GM12878 (cell line): ENCODE measurements around the gene ANKRD23. TPM values are rescaled to one million over a fixed set of nuclear protein-coding genes. Genes with fewer than 3 reads are reported as not detected.
A peak's percentile ranks its signal among the peaks of the same experiment; 100 is the strongest.

ENCODE experiments used
- ATAC-seq: fragments of 200-7000 bp; cut with Tn5 transposase; 3 replicates; pipeline ENCODE4 v1.9.1; 2020; ENCODE audit warnings: mild to moderate bottlenecking, moderate library complexity
- BruUV-seq: library from RNA; stranded (reverse); fragments of 400-500 nt; replicated peaks from 2 replicates; lab custom pipeline; 2021; lab: Mats Ljungman, UMichigan
- CTCF ChIA-PET: fragments of 300-600 bp; sonication (Branson Sonifier 250); formaldehyde crosslinking; extraction: SDS; loops from one replicate; lab custom pipeline; 2021; ENCODE audit warnings: inconsistent platforms; lab: Yijun Ruan, JAX
- POLR2A ChIA-PET: fragments of 350-600 bp; formaldehyde crosslinking; extraction: SDS; loops from one replicate; lab custom pipeline; 2021; ENCODE audit warnings: inconsistent platforms; lab: Charles Lee
- RAD21 ChIA-PET: fragments of 300-600 bp; sonication (Branson Sonifier 250); formaldehyde crosslinking; loops from one replicate; lab custom pipeline; 2023; ENCODE audit warnings: antibody characterized with exemption; ENCODE audit not compliant: unreplicated experiment; lab: Charles Lee
- SMC1A ChIA-PET: fragments of 300-600 bp; sonication (Branson Sonifier 250); formaldehyde crosslinking; loops from one replicate; lab custom pipeline; 2023; ENCODE audit not compliant: unreplicated experiment, uncharacterized antibody; lab: Charles Lee
- DNase-seq: peaks from one replicate; pipeline ENCODE4 v3.0.0-alpha.2; 2011; ENCODE audit warnings: low read depth, low spot score
- FAIRE-seq: peaks from 3 replicates; lab custom pipeline; 2011; peaks lifted over from hg19 to GRCh38; lab: Jason Lieb, UNC
- H2AFZ ChIP-seq: 2 replicates; pipeline ENCODE4 v1.6.0; 2011; ENCODE audit warnings: low read depth, low read length, control low read depth; ENCODE audit not compliant: control insufficient read depth
- H3K27ac ChIP-seq: 2 replicates; pipeline ENCODE4 v1.5.1; 2011; ENCODE audit warnings: control low read depth; ENCODE audit not compliant: control insufficient read depth, insufficient read depth
- H3K27me3 ChIP-seq, 2 experiments: replicated peaks in 1 of 2; 2 replicates each; pipeline versions ENCODE4 v1.6.0 to v1.6.1; 2011; ENCODE audit warnings: low read length in 1 of 2; ENCODE audit not compliant: control insufficient read depth in 2 of 2, insufficient read depth in 2 of 2
- H3K36me3 ChIP-seq, 2 experiments: 2 replicates each; pipeline ENCODE4 v1.5.1; 2011; ENCODE audit warnings: low read length in 1 of 2; ENCODE audit not compliant: control insufficient read depth in 2 of 2, insufficient read depth in 2 of 2
- H3K4me1 ChIP-seq: 2 replicates; pipeline ENCODE4 v1.6.1; 2011; ENCODE audit warnings: mild to moderate bottlenecking, low read length, moderate library complexity, mixed read lengths; ENCODE audit not compliant: control insufficient read depth, insufficient read depth
- H3K4me2 ChIP-seq: 2 replicates; pipeline ENCODE4 v1.6.0; 2011; ENCODE audit warnings: control low read depth; ENCODE audit not compliant: control insufficient read depth, insufficient read depth
- H3K4me3 ChIP-seq: fragments of 200-600 bp; sonication (generic); 2 replicates; pipeline ENCODE4 v1.5.1; 2016
- H3K79me2 ChIP-seq: 2 replicates; pipeline ENCODE4 v1.6.0; 2011; ENCODE audit warnings: low read length; ENCODE audit not compliant: control insufficient read depth, insufficient read depth
- H3K9ac ChIP-seq: 2 replicates; pipeline ENCODE4 v1.8.0; 2011; ENCODE audit warnings: low read length, control low read depth, mixed read lengths; ENCODE audit not compliant: control insufficient read depth, insufficient read depth
- H3K9me3 ChIP-seq: replicated peaks from 3 replicates; pipeline ENCODE4 v1.5.1; 2011; ENCODE audit warnings: mild to moderate bottlenecking, low read length; ENCODE audit not compliant: control insufficient read depth, insufficient read depth
- H4K20me1 ChIP-seq: 2 replicates; pipeline ENCODE4 v1.6.0; 2011; ENCODE audit not compliant: control insufficient read depth, insufficient read depth
- ATF7 ChIP-seq: fragments of 450-650 bp; IDR thresholded peaks from 2 replicates; pipeline ENCODE4 v1.6.1; 2016; ENCODE audit warnings: low read depth, mild to moderate bottlenecking
- BCL11A ChIP-seq: IDR thresholded peaks from 2 replicates; pipeline ENCODE4 v1.6.1; 2011; ENCODE audit warnings: low read depth, low read length
- EED ChIP-seq: sonication (generic); IDR thresholded peaks from 2 replicates; pipeline ENCODE4 v1.6.1; 2016; ENCODE audit warnings: antibody characterized with exemption, low read depth
- EP300 ChIP-seq, 2 experiments: fragments of 150-350 bp in 1 of 2; IDR thresholded peaks; 2 replicates each; pipeline ENCODE4 v1.6.1; 2011 to 2012; ENCODE audit warnings: low read depth in 2 of 2, low read length in 2 of 2, borderline replicate concordance in 1 of 2, improper control_type of control experiment in 1 of 2, inconsistent platforms in 1 of 2; ENCODE audit not compliant: control insufficient read depth in 1 of 2
- EZH2 ChIP-seq: IDR thresholded peaks from 2 replicates; pipeline ENCODE4 v1.6.1; 2012; ENCODE audit warnings: low read depth, mild to moderate bottlenecking, control low read depth, inconsistent platforms, low read length, borderline replicate concordance; ENCODE audit not compliant: control insufficient read depth
- GATAD2B ChIP-seq: fragments of 450-650 bp; conservative IDR thresholded peaks from 2 replicates; pipeline ENCODE4 v1.6.1; 2017; ENCODE audit warnings: low read depth, mild to moderate bottlenecking, moderate library complexity
- IKZF2 ChIP-seq, 2 experiments: fragments of 450-650 bp; IDR thresholded peaks; 2 replicates each; pipeline ENCODE4 v1.6.1; 2017; ENCODE audit warnings: mild to moderate bottlenecking in 2 of 2, moderate library complexity in 2 of 2
- IRF4 ChIP-seq: IDR thresholded peaks from 2 replicates; pipeline ENCODE4 v1.6.1; 2011; ENCODE audit warnings: low read depth, low read length
- JUND ChIP-seq: IDR thresholded peaks from 2 replicates; pipeline ENCODE4 v1.6.1; 2012; ENCODE audit warnings: low read depth, mild to moderate bottlenecking, low read length, improper control_type of control experiment, moderate library complexity
- MTA2 ChIP-seq: fragments of 450-650 bp; IDR thresholded peaks from 2 replicates; pipeline ENCODE4 v1.6.1; 2016; ENCODE audit warnings: low read depth, mild to moderate bottlenecking, moderate library complexity
- MYC ChIP-seq: IDR thresholded peaks from 2 replicates; pipeline ENCODE4 v1.6.1; 2011; ENCODE audit warnings: mild to moderate bottlenecking, low read length, moderate library complexity, inconsistent platforms; ENCODE audit not compliant: insufficient read depth, insufficient replicate concordance, insufficient read length, severe bottlenecking
- NR2F1 ChIP-seq: fragments of 450-650 bp; conservative IDR thresholded peaks from 2 replicates; pipeline ENCODE4 v1.6.1; 2017; ENCODE audit warnings: mild to moderate bottlenecking
- RAD51 ChIP-seq: fragments of 450-650 bp; IDR thresholded peaks from 2 replicates; pipeline ENCODE4 v1.6.1; 2016; ENCODE audit warnings: moderate library complexity, mild to moderate bottlenecking, inconsistent platforms
- RUNX3 ChIP-seq: IDR thresholded peaks from 2 replicates; pipeline ENCODE4 v1.6.1; 2012; ENCODE audit warnings: low read length, inconsistent platforms
- SPI1 ChIP-seq: IDR thresholded peaks from 2 replicates; pipeline ENCODE4 v1.6.1; 2011; ENCODE audit warnings: low read depth, mild to moderate bottlenecking, low read length, moderate library complexity, borderline replicate concordance; ENCODE audit not compliant: insufficient read depth
- WGBS: methylation state at CpG from one replicate; pipeline ENCODE4 v1.1.6; 2016; ENCODE audit warnings: low lambda C conversion rate; ENCODE audit not compliant: insufficient replicate concordance, insufficient coverage; ENCODE audit errors: missing lambda C conversion rate; 5-methylcytosine and 5-hydroxymethylcytosine counted together
- in situ Hi-C: fragments of 300-500 bp; cut with MboI; formaldehyde crosslinking; loops from 9 replicates; pipeline ENCODE4 v1.14.3; 2018; ENCODE audit warnings: mixed read lengths
- intact Hi-C: fragments of 100-400 bp; cut with micrococcal nuclease; formaldehyde crosslinking; loops from one replicate; pipeline ENCODE4 v1.14.2; 2022; ENCODE audit not compliant: unreplicated experiment
- polyA plus RNA-seq, 11 experiments: library from polyadenylated mRNA; depleted of rRNA in 4 of 11; unstranded in 6 of 11; stranded (reverse) in 5 of 11; fragments of >200 nt; fragmentation: Nextera tagmentation in 4 of 11; fragmentation: Illumina TruSeq in 1 of 11; extraction: Ambion mirVana in 4 of 11; extraction: Trizol in 1 of 11; gene quantifications; 1 replicate in 1 of 11; 2 replicates in 10 of 11; pipeline versions ENCODE4 v1.2.1 to v1.2.3, GENCODE V29; 2011 to 2016; ENCODE audit warnings: inconsistent platforms in 2 of 11, missing spikeins in 2 of 11, low read depth in 1 of 11
- total RNA-seq, 4 experiments: library from RNA; depleted of rRNA in 3 of 4; stranded (reverse); fragments of >200 nt in 3 of 4; fragmentation: Illumina TruSeq in 1 of 4; extraction: Trizol in 1 of 4; gene quantifications; 2 replicates each; pipeline versions ENCODE4 v1.2.1 to v1.2.3, GENCODE V29; 2013 to 2021
- TF ChIP-seq, protein P1 (sequence below): IDR thresholded peaks from 2 replicates; pipeline ENCODE4 v1.6.1; 2012; ENCODE audit warnings: improper control_type of control experiment, low read depth, low read length; ENCODE audit not compliant: insufficient replicate concordance

ANKRD23 gene
- total and polyA plus RNA-seq, 10 of the 15 experiments (the other 5 are each of a cell fraction or from before 2014, with no cell fraction given) = 0.34 to 5.3 (median 2.7) TPM

DNA sequence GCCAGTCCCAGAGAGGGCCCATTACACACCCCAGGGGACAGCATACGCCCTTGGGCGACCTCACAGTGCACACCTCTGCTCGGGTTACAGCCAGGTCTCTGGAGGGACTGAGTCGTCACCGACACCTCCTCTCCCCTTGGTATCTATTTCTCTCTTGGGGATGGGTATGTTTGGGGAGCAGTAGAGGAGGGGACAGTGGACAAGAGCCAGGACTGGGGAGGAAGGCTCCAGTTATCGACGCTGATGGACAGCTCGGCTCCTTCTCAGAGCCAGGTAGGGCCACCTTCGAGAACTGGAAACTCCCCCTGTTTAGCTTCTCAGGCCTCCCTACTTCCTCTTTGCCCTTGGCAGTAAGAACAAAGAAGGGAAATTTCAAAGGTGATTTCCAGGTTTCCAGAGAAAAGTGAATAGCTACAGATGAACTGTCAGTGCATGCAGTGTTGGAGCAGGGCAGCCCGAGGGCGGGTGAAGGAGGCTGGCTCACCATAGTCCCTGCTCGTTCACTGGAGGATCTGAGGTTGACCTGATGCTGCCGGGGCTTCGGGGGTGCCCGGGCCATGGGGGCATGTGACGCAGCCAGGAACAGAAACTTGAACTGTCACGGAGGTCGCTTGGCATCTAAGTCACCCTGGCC, 30.5 kb upstream of the ANKRD23 start (continued):
- TF ChIP-seq EP300 (IDR thresholded peaks at IDR 0.05; ENCODE audit: borderline replicate concordance in 1 of 2, control insufficient read depth in 1 of 2, low read depth in 2 of 2, low read length in 2 of 2) (peak in 1 of 2 experiments; percentile 58; a peak in 2 of 4 replicates), GATAD2B (peak; percentile 44; the same call in 1 of the 2 replicates)

- no peaks in the 10 kb centered on the region for H3K36me3 ChIP-seq
- no peaks in the 10 kb centered on the region for H4K20me1 ChIP-seq
- ChIA-PET POLR2A (interaction anchor here (0.5 to 3.2 kb wide), 10 partner anchors 9 to 865 kb away, joined by 3 to 28 read pairs (median 4); partner anchors contain the start of gene ANKRD39), SMC1A (interaction anchor here (0.7 to 3.1 kb wide), 5 partner anchors 16 to 79 kb away, joined by 3 to 25 read pairs (median 3); partner anchors contain the start of genes ANKRD39 and CNNM3), RAD21 (interaction anchor here (0.8 to 3.6 kb wide), 11 partner anchors 16 to 345 kb away, joined by 3 to 38 read pairs (median 4); partner anchors contain the start of genes ANKRD39 and ARID5A), CTCF (interaction anchor here (0.9 to 5.0 kb wide), 4 partner anchors 9 to 81 kb away, joined by 4 to 31 read pairs (median 14); partner anchors contain the start of gene ANKRD39)
- in situ Hi-C loops = no loop called here
- peak overlapping the region; percentile 26; the same call in 1 of the 2 replicates for H3K4me3 ChIP-seq
- intact Hi-C loops = no loop called here
- peaks cover 11% of the 10 kb centered on the region for H3K79me2 ChIP-seq
- peaks cover 37% of the 10 kb centered on the region for H3K4me1 ChIP-seq
- FAIRE-seq (peak; percentile 27), ATAC-seq (peak; percentile 4), DNase-seq (no peak)
- peak overlapping the region; percentile 71 for H3K4me2 ChIP-seq
- 35% methylated on average over 8 of the region's 8 CpGs for WGBS
- H2AFZ ChIP-seq = no peak overlapping the region
- H3K27ac ChIP-seq = peak overlapping the region; percentile 74
- H3K9ac ChIP-seq = peak overlapping the region; percentile 31
- BruUV-seq = no TSS peak
- H3K27me3 ChIP-seq = no peaks in the 10 kb centered on the region; a peak in 1 of 4 replicates
- no peaks in the 10 kb centered on the region for H3K9me3 ChIP-seq
- TF ChIP-seq IRF4 = 0 out of 2 replicates have a peak, but pooled peaks have one; percentile 27
- peak; percentile 60 for TF ChIP-seq NR2F1
- TF ChIP-seq, protein P1, sequence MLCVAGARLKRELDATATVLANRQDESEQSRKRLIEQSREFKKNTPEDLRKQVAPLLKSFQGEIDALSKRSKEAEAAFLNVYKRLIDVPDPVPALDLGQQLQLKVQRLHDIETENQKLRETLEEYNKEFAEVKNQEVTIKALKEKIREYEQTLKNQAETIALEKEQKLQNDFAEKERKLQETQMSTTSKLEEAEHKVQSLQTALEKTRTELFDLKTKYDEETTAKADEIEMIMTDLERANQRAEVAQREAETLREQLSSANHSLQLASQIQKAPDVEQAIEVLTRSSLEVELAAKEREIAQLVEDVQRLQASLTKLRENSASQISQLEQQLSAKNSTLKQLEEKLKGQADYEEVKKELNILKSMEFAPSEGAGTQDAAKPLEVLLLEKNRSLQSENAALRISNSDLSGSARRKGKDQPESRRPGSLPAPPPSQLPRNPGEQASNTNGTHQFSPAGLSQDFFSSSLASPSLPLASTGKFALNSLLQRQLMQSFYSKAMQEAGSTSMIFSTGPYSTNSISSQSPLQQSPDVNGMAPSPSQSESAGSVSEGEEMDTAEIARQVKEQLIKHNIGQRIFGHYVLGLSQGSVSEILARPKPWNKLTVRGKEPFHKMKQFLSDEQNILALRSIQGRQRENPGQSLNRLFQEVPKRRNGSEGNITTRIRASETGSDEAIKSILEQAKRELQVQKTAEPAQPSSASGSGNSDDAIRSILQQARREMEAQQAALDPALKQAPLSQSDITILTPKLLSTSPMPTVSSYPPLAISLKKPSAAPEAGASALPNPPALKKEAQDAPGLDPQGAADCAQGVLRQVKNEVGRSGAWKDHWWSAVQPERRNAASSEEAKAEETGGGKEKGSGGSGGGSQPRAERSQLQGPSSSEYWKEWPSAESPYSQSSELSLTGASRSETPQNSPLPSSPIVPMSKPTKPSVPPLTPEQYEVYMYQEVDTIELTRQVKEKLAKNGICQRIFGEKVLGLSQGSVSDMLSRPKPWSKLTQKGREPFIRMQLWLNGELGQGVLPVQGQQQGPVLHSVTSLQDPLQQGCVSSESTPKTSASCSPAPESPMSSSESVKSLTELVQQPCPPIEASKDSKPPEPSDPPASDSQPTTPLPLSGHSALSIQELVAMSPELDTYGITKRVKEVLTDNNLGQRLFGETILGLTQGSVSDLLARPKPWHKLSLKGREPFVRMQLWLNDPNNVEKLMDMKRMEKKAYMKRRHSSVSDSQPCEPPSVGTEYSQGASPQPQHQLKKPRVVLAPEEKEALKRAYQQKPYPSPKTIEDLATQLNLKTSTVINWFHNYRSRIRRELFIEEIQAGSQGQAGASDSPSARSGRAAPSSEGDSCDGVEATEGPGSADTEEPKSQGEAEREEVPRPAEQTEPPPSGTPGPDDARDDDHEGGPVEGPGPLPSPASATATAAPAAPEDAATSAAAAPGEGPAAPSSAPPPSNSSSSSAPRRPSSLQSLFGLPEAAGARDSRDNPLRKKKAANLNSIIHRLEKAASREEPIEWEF = no peak
- TF ChIP-seq GATAD2B = peak; percentile 48; the same call in 1 of the 2 replicates
- peak; percentile 84 to 90 for TF ChIP-seq IKZF2 (IDR thresholded peaks at IDR 0.05)
- peak; percentile 91 for TF ChIP-seq EED
- no peak for TF ChIP-seq RAD51
- 0 out of 2 replicates have a peak, but pooled peaks have one; percentile 26 for TF ChIP-seq BCL11A
- peak; percentile 22 for TF ChIP-seq RUNX3
- no peak for TF ChIP-seq MYC
- peak; percentile 93 for TF ChIP-seq SPI1
- TF ChIP-seq EZH2 = no peak
- no peak for TF ChIP-seq JUND
- TF ChIP-seq ATF7 = peak; percentile 20; the same call in 1 of the 2 replicates
- TF ChIP-seq MTA2 = peak; percentile 10; the same call in 1 of the 2 replicates
Observed at GRCh38 chr2:96873651-96874096, 29.9 kb upstream of the ANKRD23 start.
